Right lobe of liver (tissue), 4 donors: Measurements from ENCODE around the gene P2RY2.

Experiments
- CTCF ChIP-seq, 4 donors: fragments of 200-600 bp in 3 of 4; fragments of 450-650 bp in 1 of 4; IDR thresholded peaks; one replicate each; pipeline versions ENCODE4 v1.5.1 to v1.8.0; 2016 to 2022; ENCODE audit warnings: antibody characterized with exemption in 4 of 4, mild to moderate bottlenecking in 2 of 4
- POLR2A ChIP-seq: fragments of 450-650 bp; IDR thresholded peaks from one replicate; pipeline ENCODE4 v1.6.1; 2017; ENCODE audit warnings: antibody characterized with exemption, mild to moderate bottlenecking
- donor health status: DM: no; HTN: no; CAD: no.
- donor health status: DM: no; HTN: no; CAD: no.
- donor health status: DM: no; HTN: yes; CAD: no.

- TF ChIP-seq CTCF (IDR thresholded peaks at IDR 0.05) (no peak), POLR2A (no peak)
Observed at GRCh38 chr11:73267906-73268540, 49.9 kb downstream of the P2RY2 start.
